GM23338 (cell line): Measurements from ENCODE around the gene TIE1.

Experiments used
- CREB1 ChIP-seq: fragments of 250-450 bp; sonication (Bioruptor Pico); IDR thresholded peaks from 2 replicates; pipeline ENCODE4 v1.5.0; 2020; ENCODE audit warnings: low read depth, mild to moderate bottlenecking, moderate library complexity
- CTCF ChIP-seq, 2 experiments: fragments of 200-600 bp in 1 of 2; sonication (generic) in 1 of 2; conservative IDR thresholded peaks; 2 replicates each; pipeline versions ENCODE4 v1.5.1 to v1.6.1; 2016 to 2017; ENCODE audit warnings: antibody characterized with exemption in 2 of 2, low read depth in 2 of 2, mild to moderate bottlenecking in 2 of 2, moderate library complexity in 1 of 2
- ETS1 ChIP-seq: IDR thresholded peaks from 2 replicates; pipeline ENCODE4 v1.6.1; 2016; ENCODE audit warnings: antibody characterized with exemption
- EZH2 ChIP-seq: fragments of 200-600 bp; sonication (generic); IDR thresholded peaks from one replicate; pipeline ENCODE4 v1.8.0; 2017; ENCODE audit warnings: antibody characterized with exemption, mild to moderate bottlenecking, low read depth; ENCODE audit not compliant: unreplicated experiment
- EZH2phosphoT487 ChIP-seq: fragments of 200-600 bp; sonication (generic); IDR thresholded peaks from one replicate; pipeline ENCODE4 v1.8.1; 2018; ENCODE audit warnings: antibody characterized with exemption; ENCODE audit not compliant: unreplicated experiment
- JUNB ChIP-seq: IDR thresholded peaks from one replicate; pipeline ENCODE4 v1.6.1; 2016; ENCODE audit warnings: antibody characterized with exemption; ENCODE audit not compliant: unreplicated experiment
- NANOG ChIP-seq: IDR thresholded peaks from 2 replicates; pipeline ENCODE4 v1.6.1; 2016; ENCODE audit warnings: antibody characterized with exemption, borderline replicate concordance
- POLR2AphosphoS5 ChIP-seq: IDR thresholded peaks from 2 replicates; pipeline ENCODE4 v1.6.1; 2016; ENCODE audit warnings: antibody characterized with exemption, low read depth
- REST ChIP-seq: IDR thresholded peaks from one replicate; pipeline ENCODE4 v1.6.1; 2018; ENCODE audit warnings: antibody characterized with exemption; ENCODE audit not compliant: unreplicated experiment
- ZNF114 ChIP-seq: fragments of 250-450 bp; sonication (Bioruptor Pico); IDR thresholded peaks from 2 replicates; pipeline ENCODE4 v1.5.0; 2020; ENCODE audit warnings: mild to moderate bottlenecking, moderate library complexity
- ZNF331 ChIP-seq: fragments of 250-450 bp; sonication (Bioruptor Pico); IDR thresholded peaks from 2 replicates; pipeline ENCODE4 v1.5.0; 2020; ENCODE audit warnings: low read depth, mild to moderate bottlenecking, moderate library complexity
- ZNF462 ChIP-seq: fragments of 250-450 bp; sonication (Bioruptor Pico); IDR thresholded peaks from 2 replicates; pipeline ENCODE4 v1.5.0; 2020; ENCODE audit warnings: mild to moderate bottlenecking, moderate library complexity

GRCh38 chr1:43329995-43330751 lies 29.4 kb downstream of the TIE1 start:
- TF ChIP-seq CTCF (conservative IDR thresholded peaks at IDR 0.05; ENCODE audit: low read depth in 2 of 2): no peak
- TF ChIP-seq JUNB: no peak
- TF ChIP-seq REST: no peak
- TF ChIP-seq EZH2: no peak
- no peak for TF ChIP-seq CREB1
- no peak for TF ChIP-seq ZNF331 (CRISPR knock-in tag)
- no peak for TF ChIP-seq ZNF462 (CRISPR knock-in tag)
- TF ChIP-seq POLR2AphosphoS5: no peak
- no peak for TF ChIP-seq EZH2phosphoT487
- TF ChIP-seq ETS1: no peak
- no peak for TF ChIP-seq ZNF114 (CRISPR knock-in tag)
- no peak for TF ChIP-seq NANOG
